Hepatocyte (in vitro differentiated cells): ENCODE results near the gene MED6.

Source experiments
- CTCF ChIP-seq: fragments of 200-600 bp; sonication (generic); IDR thresholded peaks from 2 replicates; pipeline ENCODE4 v1.5.1; 2016; ENCODE audit warnings: antibody characterized with exemption, mild to moderate bottlenecking; ENCODE audit not compliant: poor library complexity
- EZH2 ChIP-seq: fragments of 200-600 bp; sonication (generic); IDR thresholded peaks from 2 replicates; pipeline ENCODE4 v1.6.1; 2016; ENCODE audit warnings: antibody characterized with exemption, mild to moderate bottlenecking, borderline replicate concordance

- no peak for TF ChIP-seq CTCF
- no peak for TF ChIP-seq EZH2
These were observed 2.7 kb downstream of the MED6 start for GRCh38 chr14:70597731-70598130.
